ENCODE data around the gene TRAPPC14. TPM values are rescaled to one million over a fixed set of nuclear protein-coding genes. Genes with fewer than 3 reads are reported as not detected.
A peak's percentile ranks its signal among the peaks of the same experiment; 100 is the strongest.

Gene TRAPPC14
- total and polyA plus RNA-seq, 9 of the 15 experiments (the other 6 are each of a cell fraction or from before 2014, with no cell fraction given), result 0.42 to 45.9 (median 18.2) TPM

DNA sequence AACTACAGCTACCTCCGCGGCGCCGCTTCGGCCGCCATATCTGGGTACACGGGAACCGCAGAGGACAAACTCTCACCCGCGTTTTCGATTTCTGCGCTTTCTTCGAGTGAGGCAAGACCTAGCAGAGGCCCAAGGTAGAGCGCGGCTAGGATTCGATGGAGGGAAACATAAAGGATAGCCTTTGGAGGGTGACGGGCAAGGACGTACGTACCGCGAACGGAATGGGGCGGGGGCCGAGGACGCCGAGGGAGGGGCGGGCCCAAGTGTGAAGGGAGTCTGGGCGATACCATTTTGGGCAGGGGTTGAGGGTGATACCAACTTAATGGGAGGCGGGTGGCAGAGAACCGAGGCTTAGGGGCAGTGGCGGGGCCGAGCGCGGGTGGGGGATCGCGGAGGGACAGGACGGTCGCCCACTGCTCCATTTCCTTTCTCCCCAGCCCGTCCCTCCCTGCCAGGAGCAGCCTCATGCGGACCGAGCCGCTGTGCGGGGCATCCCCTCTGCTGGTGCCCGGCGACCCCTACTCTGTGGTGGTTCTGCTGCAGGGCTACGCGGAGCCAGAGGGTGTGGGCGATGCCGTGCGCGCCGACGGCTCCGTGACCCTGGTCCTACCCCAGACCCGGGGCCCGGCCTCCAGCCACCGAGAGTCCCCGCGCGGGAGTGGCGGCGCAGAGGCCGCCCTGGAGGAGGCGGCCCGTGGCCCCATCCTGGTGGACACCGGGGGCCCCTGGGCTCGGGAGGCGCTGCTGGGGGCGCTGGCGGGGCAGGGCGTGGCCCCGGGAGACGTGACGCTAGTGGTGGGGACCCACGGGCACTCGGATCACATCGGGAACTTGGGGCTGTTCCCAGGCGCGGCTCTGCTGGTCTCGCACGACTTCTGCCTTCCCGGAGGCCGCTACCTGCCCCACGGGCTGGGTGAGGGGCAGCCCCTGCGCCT lies 31.3 kb downstream of the TRAPPC14 start, which contains the start of gene MBLAC1:
TSS of gene MBLAC1 (plus strand) at position 37 of the 935 bp plus-strand sequence. CDS start at position 466, 429 bp downstream.
- no peaks in the 10 kb centered on the region for H3K36me3 ChIP-seq (ENCODE audit: control insufficient read depth, insufficient read depth, low read length)
- peak within 1 kb of the TSS; percentile 74 for H3K4me3 ChIP-seq
- DNase-seq (ENCODE audit: extremely low read depth in 1 of 4, low spot score in 3 of 4), result peak; percentile 90 to 96 (median 94)
- H3K4me1 ChIP-seq (replicated peaks in 1 of 2; ENCODE audit: control insufficient read depth in 2 of 2, insufficient read depth in 2 of 2, low read length in 2 of 2), result peaks cover 35 to 60% of the 10 kb centered on the region in 2 experiments
- H3K9me1 ChIP-seq (ENCODE audit: control insufficient read depth, insufficient read depth, low read length), result no peaks in the 10 kb centered on the region
- no peaks in the 10 kb centered on the region for H4K20me1 ChIP-seq (replicated peaks; ENCODE audit: control insufficient read depth, insufficient read depth, low read length)
- H3K27me3 ChIP-seq (ENCODE audit: control insufficient read depth in 2 of 2, insufficient read depth in 2 of 2, low read length in 2 of 2), result no peaks in the 10 kb centered on the region
- peak within 1 kb of the TSS; percentile 97 for H3K27ac ChIP-seq (ENCODE audit: extremely low read depth, low read depth, low read length)
- intact Hi-C loops (cut with micrococcal nuclease), result loop anchor here (1.0 to 5.0 kb wide), 4 partner anchors 26 to 150 kb away; partner anchors contain the start of genes AP4M1, AZGP1, MCM7 and ZSCAN21
- BruUV-seq (replicated peaks), result TSS peak; percentile 46
- peak; percentile 78 for FAIRE-seq
- peaks cover 22% of the 10 kb centered on the region for H3K79me2 ChIP-seq (ENCODE audit: control insufficient read depth, insufficient read depth, low read length)
- 3% methylated on average over 56 of the region's 85 CpGs for WGBS (ENCODE audit: insufficient coverage, low coverage, missing lambda C conversion rate)
- H3K4me2 ChIP-seq (ENCODE audit: insufficient read depth, low read length), result peak within 1 kb of the TSS; percentile 94
- ChIA-PET POLR2A (interaction anchor here (0.5 to 5.7 kb wide), 11 partner anchors 11 to 311 kb away, joined by 3 to 45 read pairs (median 3); partner anchors contain the start of genes AP4M1 and MCM7), CTCF (ENCODE audit: low intra/inter-chr PET ratio) (interaction anchor here (0.5 to 0.9 kb wide), 3 partner anchors 199 to 214 kb away, joined by 3 read pairs; no protein-coding TSS in a partner anchor)
- peak within 1 kb of the TSS; percentile 92 to 100 for H3K9ac ChIP-seq (ENCODE audit: insufficient read depth in 1 of 2, low read depth in 2 of 2, low read length in 2 of 2)
- H2AFZ ChIP-seq (ENCODE audit: low read depth, low read length), result peak within 1 kb of the TSS; percentile 97
- in situ Hi-C loops (cut with MboI), result loop anchor here (5.0 kb wide), 2 partner anchors 135 to 210 kb away; partner anchors contain the start of gene TRIM4
- peak; percentile 70 for ATAC-seq
- H3K9me3 ChIP-seq (replicated peaks; ENCODE audit: control insufficient read depth, insufficient read depth, low read depth, low read length), result no peaks in the 10 kb centered on the region
- TF ChIP-seq, protein P1, sequence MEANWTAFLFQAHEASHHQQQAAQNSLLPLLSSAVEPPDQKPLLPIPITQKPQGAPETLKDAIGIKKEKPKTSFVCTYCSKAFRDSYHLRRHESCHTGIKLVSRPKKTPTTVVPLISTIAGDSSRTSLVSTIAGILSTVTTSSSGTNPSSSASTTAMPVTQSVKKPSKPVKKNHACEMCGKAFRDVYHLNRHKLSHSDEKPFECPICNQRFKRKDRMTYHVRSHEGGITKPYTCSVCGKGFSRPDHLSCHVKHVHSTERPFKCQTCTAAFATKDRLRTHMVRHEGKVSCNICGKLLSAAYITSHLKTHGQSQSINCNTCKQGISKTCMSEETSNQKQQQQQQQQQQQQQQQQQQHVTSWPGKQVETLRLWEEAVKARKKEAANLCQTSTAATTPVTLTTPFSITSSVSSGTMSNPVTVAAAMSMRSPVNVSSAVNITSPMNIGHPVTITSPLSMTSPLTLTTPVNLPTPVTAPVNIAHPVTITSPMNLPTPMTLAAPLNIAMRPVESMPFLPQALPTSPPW (CRISPR knock-in tag; IDR thresholded peaks at IDR 0.05), result peak; percentile 95
- TF ChIP-seq, protein P2, sequence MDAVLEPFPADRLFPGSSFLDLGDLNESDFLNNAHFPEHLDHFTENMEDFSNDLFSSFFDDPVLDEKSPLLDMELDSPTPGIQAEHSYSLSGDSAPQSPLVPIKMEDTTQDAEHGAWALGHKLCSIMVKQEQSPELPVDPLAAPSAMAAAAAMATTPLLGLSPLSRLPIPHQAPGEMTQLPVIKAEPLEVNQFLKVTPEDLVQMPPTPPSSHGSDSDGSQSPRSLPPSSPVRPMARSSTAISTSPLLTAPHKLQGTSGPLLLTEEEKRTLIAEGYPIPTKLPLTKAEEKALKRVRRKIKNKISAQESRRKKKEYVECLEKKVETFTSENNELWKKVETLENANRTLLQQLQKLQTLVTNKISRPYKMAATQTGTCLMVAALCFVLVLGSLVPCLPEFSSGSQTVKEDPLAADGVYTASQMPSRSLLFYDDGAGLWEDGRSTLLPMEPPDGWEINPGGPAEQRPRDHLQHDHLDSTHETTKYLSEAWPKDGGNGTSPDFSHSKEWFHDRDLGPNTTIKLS (IDR thresholded peaks at IDR 0.05; ENCODE audit: borderline replicate concordance, low read depth), result 0 out of 2 replicates have a peak, but pooled peaks have one; percentile 11
- TF ChIP-seq, protein P3, sequence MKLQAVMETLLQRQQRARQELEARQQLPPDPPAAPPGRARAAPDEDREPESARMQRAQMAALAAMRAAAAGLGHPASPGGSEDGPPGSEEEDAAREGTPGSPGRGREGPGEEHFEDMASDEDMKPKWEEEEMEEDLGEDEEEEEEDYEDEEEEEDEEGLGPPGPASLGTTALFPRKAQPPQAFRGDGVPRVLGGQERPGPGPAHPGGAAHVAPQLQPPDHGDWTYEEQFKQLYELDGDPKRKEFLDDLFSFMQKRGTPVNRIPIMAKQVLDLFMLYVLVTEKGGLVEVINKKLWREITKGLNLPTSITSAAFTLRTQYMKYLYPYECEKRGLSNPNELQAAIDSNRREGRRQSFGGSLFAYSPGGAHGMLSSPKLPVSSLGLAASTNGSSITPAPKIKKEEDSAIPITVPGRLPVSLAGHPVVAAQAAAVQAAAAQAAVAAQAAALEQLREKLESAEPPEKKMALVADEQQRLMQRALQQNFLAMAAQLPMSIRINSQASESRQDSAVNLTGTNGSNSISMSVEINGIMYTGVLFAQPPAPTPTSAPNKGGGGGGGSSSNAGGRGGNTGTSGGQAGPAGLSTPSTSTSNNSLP (IDR thresholded peaks at IDR 0.05; ENCODE audit: borderline replicate concordance, low read depth, low read length), result peak; percentile 7; the same call in 1 of the 2 replicates
- TF ChIP-seq HCFC1 (IDR thresholded peaks at IDR 0.05; ENCODE audit: low read depth, low read length) (peak; percentile 30), ZNF146 (CRISPR knock-in tag; IDR thresholded peaks at IDR 0.05; ENCODE audit: unreplicated experiment) (no peak), KDM1A (IDR thresholded peaks at IDR 0.05) (peak in 1 of 2 experiments; percentile 88; a peak in 2 of 4 replicates), SRF (CRISPR knock-in tag; IDR thresholded peaks at IDR 0.05) (peak in 1 of 2 experiments; percentile 71; a peak in 1 of 4 replicates), RBBP5 (IDR thresholded peaks at IDR 0.05; ENCODE audit: borderline replicate concordance, insufficient read depth, low read length, poor library complexity, severe bottlenecking) (peak; percentile 46), PHTF2 (CRISPR knock-in tag; IDR thresholded peaks at IDR 0.05) (no peak), PHF21A (IDR thresholded peaks at IDR 0.05; ENCODE audit: borderline replicate concordance, low read depth) (no peak), KLF1 (tag; IDR thresholded peaks at IDR 0.05) (0 out of 2 replicates have a peak, but pooled peaks have one; percentile 37)
